Stimulated activated effector memory CD8-positive, alpha-beta T cell treated with anti-CD3 and anti-CD28 coated beads, Interleukin-12 subunit alpha, Interleukin-12 subunit beta, amount 100 ng/mL, for 72 hours (primary cell): ENCODE results near the gene CDHR1.
A peak's percentile ranks its signal among the peaks of the same experiment; 100 is the strongest.

Experiments used
- ATAC-seq: fragments of 150-1000 bp; cut with Tn5 transposase; 2 replicates; pipeline ENCODE4 v1.10.0; 2021
- DNase-seq, 2 donors: peaks; one replicate each; pipeline ENCODE4 v3.0.0; 2021 to 2022; ENCODE audit warnings: low spot score in 2 of 2
- H3K27ac Mint-ChIP-seq: one replicate; pipeline ENCODE4 v1.8.0; 2022; ENCODE audit warnings: mild to moderate bottlenecking, mixed read lengths
- H3K36me3 Mint-ChIP-seq: one replicate; pipeline ENCODE4 v1.8.0; 2022; ENCODE audit warnings: mild to moderate bottlenecking, mixed read lengths
- H3K4me1 Mint-ChIP-seq: one replicate; pipeline ENCODE4 v1.8.0; 2022; ENCODE audit warnings: mixed read lengths
- H3K4me3 Mint-ChIP-seq: one replicate; pipeline ENCODE4 v1.8.0; 2022; ENCODE audit warnings: mild to moderate bottlenecking, mixed read lengths
- H3K9me3 Mint-ChIP-seq: one replicate; pipeline ENCODE4 v1.8.0; 2022; ENCODE audit warnings: mixed read lengths

Gene CDHR1

GRCh38 chr10:84248794-84249193 lies 54.5 kb downstream of the CDHR1 start:
- Mint-ChIP-seq H3K27ac (no peak overlapping the region), H3K4me3 (no peak overlapping the region), H3K4me1 (no peaks in the 10 kb centered on the region), H3K9me3 (no peaks in the 10 kb centered on the region), H3K36me3 (no peaks in the 10 kb centered on the region)
- DNase-seq (no peak), ATAC-seq (no peak)

GRCh38 chr10:84254552-84255478 lies 60.5 kb downstream of the CDHR1 start:
- Mint-ChIP-seq H3K36me3 (no peaks in the 10 kb centered on the region), H3K4me1 (no peaks in the 10 kb centered on the region), H3K9me3 (no peaks in the 10 kb centered on the region), H3K27ac (no peak overlapping the region), H3K4me3 (no peak overlapping the region)
- DNase-seq (no peak), ATAC-seq (no peak)

GRCh38 chr10:84256510-84257342 lies 62.4 kb downstream of the CDHR1 start:
- peak; percentile 65 for ATAC-seq
- H3K36me3 Mint-ChIP-seq, result no peaks in the 10 kb centered on the region
- H3K9me3 Mint-ChIP-seq, result no peaks in the 10 kb centered on the region
- H3K4me3 Mint-ChIP-seq, result no peak overlapping the region
- no peaks in the 10 kb centered on the region for H3K4me1 Mint-ChIP-seq
- DNase-seq, result peak; percentile 25 to 75
- H3K27ac Mint-ChIP-seq, result no peak overlapping the region

- Mint-ChIP-seq H3K27ac (no peak overlapping the region), H3K36me3 (no peaks in the 10 kb centered on the region), H3K4me1 (no peaks in the 10 kb centered on the region), H3K4me3 (no peak overlapping the region), H3K9me3 (no peaks in the 10 kb centered on the region)
- DNase-seq (no peak), ATAC-seq (no peak)
Observed at GRCh38 chr10:84257343-84258020, 63.1 kb downstream of the CDHR1 start.

- H3K4me3 Mint-ChIP-seq, result no peak overlapping the region
- no peak for DNase-seq
- no peaks in the 10 kb centered on the region for H3K4me1 Mint-ChIP-seq
Observed at GRCh38 chr10:84258034-84258695, 63.8 kb downstream of the CDHR1 start.

GRCh38 chr10:84261236-84261915 lies 67.0 kb downstream of the CDHR1 start:
- Mint-ChIP-seq H3K9me3 (no peaks in the 10 kb centered on the region), H3K36me3 (no peaks in the 10 kb centered on the region), H3K4me1 (peaks cover 9% of the 10 kb centered on the region), H3K4me3 (no peak overlapping the region), H3K27ac (no peak overlapping the region)
- no peak for ATAC-seq
- DNase-seq, result no peak

More at GRCh38 chr10:84258034-84258695, 63.8 kb downstream of the CDHR1 start:
- H3K36me3 Mint-ChIP-seq, result no peaks in the 10 kb centered on the region
- no peaks in the 10 kb centered on the region for H3K9me3 Mint-ChIP-seq
- no peak for ATAC-seq
- H3K27ac Mint-ChIP-seq, result no peak overlapping the region

- ATAC-seq (no peak), DNase-seq (no peak)
- Mint-ChIP-seq H3K9me3 (no peaks in the 10 kb centered on the region), H3K4me3 (no peak overlapping the region), H3K4me1 (peaks cover 13% of the 10 kb centered on the region), H3K27ac (no peak overlapping the region), H3K36me3 (no peaks in the 10 kb centered on the region)
Observed at GRCh38 chr10:84262190-84262956, 68.0 kb downstream of the CDHR1 start.

GRCh38 chr10:84263716-84264115 lies 69.4 kb downstream of the CDHR1 start:
- no peak overlapping the region for H3K4me3 Mint-ChIP-seq
- no peaks in the 10 kb centered on the region for H3K36me3 Mint-ChIP-seq
- no peak overlapping the region for H3K27ac Mint-ChIP-seq
- H3K9me3 Mint-ChIP-seq, result no peaks in the 10 kb centered on the region
- H3K4me1 Mint-ChIP-seq, result peaks cover 21% of the 10 kb centered on the region
- ATAC-seq (no peak), DNase-seq (no peak)

- no peaks in the 10 kb centered on the region for H3K36me3 Mint-ChIP-seq
Observed at GRCh38 chr10:84264611-84265141, 70.3 kb downstream of the CDHR1 start.

GRCh38 chr10:84265418-84265817 lies 71.1 kb downstream of the CDHR1 start:
- Mint-ChIP-seq H3K9me3 (no peaks in the 10 kb centered on the region), H3K4me1 (peaks cover 23% of the 10 kb centered on the region), H3K27ac (peak overlapping the region; percentile 58), H3K36me3 (no peaks in the 10 kb centered on the region), H3K4me3 (no peak overlapping the region)
- ATAC-seq (no peak), DNase-seq (no peak)

More at GRCh38 chr10:84264611-84265141, 70.3 kb downstream of the CDHR1 start:
- H3K4me1 Mint-ChIP-seq, result peaks cover 21% of the 10 kb centered on the region
- no peak overlapping the region for H3K27ac Mint-ChIP-seq
- ATAC-seq, result peak; percentile 83
- no peak overlapping the region for H3K4me3 Mint-ChIP-seq
- no peaks in the 10 kb centered on the region for H3K9me3 Mint-ChIP-seq
- peak; percentile 54 to 85 for DNase-seq

GRCh38 chr10:84267503-84268126 lies 73.3 kb downstream of the CDHR1 start:
- H3K36me3 Mint-ChIP-seq, result no peaks in the 10 kb centered on the region
- H3K27ac Mint-ChIP-seq, result no peak overlapping the region
- H3K9me3 Mint-ChIP-seq, result no peaks in the 10 kb centered on the region
- no peak overlapping the region for H3K4me3 Mint-ChIP-seq
- peaks cover 26% of the 10 kb centered on the region for H3K4me1 Mint-ChIP-seq
- peak; percentile 94 for ATAC-seq
- DNase-seq, result peak; percentile 73 to 88

- ATAC-seq, result no peak
- no peak overlapping the region for H3K4me3 Mint-ChIP-seq
- H3K9me3 Mint-ChIP-seq, result no peaks in the 10 kb centered on the region
- DNase-seq, result no peak
- no peak overlapping the region for H3K27ac Mint-ChIP-seq
- no peaks in the 10 kb centered on the region for H3K36me3 Mint-ChIP-seq
- peaks cover 26% of the 10 kb centered on the region for H3K4me1 Mint-ChIP-seq
Observed at GRCh38 chr10:84269162-84269561, 74.8 kb downstream of the CDHR1 start.
